Right lobe of liver (tissue), 4 donors: ENCODE data around the gene TMC1.

Source experiments
- POLR2A ChIP-seq: fragments of 450-650 bp; IDR thresholded peaks from one replicate; pipeline ENCODE4 v1.6.1; 2017; ENCODE audit warnings: antibody characterized with exemption, mild to moderate bottlenecking
- TF ChIP-seq, protein P1 (sequence below), 4 donors: fragments of 200-600 bp in 3 of 4; fragments of 450-650 bp in 1 of 4; IDR thresholded peaks; one replicate each; pipeline versions ENCODE4 v1.5.1 to v1.8.0; 2016 to 2022; ENCODE audit warnings: antibody characterized with exemption in 4 of 4, mild to moderate bottlenecking in 2 of 4
- donor health status: DM: no; HTN: no; CAD: no.
- donor health status: DM: no; HTN: no; CAD: no.
- donor health status: DM: no; HTN: yes; CAD: no.

DNA sequence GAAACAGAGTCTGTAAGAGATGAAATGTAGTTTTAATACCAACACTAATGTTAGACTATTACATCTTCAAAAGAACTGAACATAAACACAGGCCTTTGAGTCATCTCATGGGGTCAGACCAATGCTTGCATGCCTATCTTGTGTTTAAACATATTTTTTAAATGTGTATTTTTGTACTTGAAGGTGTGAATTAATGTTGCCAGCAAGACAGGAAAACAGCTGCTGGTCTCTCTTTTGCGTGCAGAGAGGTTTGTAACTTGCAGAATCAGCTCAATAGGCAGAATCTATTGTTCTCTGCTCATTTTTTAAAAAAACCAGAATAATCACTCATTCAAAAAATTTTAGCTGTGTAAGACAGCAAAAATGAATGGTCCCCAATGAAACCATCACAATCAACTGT lies 251.3 kb downstream of the TMC1 start:
- TF ChIP-seq POLR2A, result no peak
- TF ChIP-seq, protein P1, sequence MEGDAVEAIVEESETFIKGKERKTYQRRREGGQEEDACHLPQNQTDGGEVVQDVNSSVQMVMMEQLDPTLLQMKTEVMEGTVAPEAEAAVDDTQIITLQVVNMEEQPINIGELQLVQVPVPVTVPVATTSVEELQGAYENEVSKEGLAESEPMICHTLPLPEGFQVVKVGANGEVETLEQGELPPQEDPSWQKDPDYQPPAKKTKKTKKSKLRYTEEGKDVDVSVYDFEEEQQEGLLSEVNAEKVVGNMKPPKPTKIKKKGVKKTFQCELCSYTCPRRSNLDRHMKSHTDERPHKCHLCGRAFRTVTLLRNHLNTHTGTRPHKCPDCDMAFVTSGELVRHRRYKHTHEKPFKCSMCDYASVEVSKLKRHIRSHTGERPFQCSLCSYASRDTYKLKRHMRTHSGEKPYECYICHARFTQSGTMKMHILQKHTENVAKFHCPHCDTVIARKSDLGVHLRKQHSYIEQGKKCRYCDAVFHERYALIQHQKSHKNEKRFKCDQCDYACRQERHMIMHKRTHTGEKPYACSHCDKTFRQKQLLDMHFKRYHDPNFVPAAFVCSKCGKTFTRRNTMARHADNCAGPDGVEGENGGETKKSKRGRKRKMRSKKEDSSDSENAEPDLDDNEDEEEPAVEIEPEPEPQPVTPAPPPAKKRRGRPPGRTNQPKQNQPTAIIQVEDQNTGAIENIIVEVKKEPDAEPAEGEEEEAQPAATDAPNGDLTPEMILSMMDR (IDR thresholded peaks at IDR 0.05), result no peak
